Measurements from ENCODE around the gene TTC28.

The TTC28 gene

GRCh38 chr22:28051091-28051786 lies 628.4 kb downstream of the TTC28 start:
- no peaks in the 10 kb centered on the region for H3K36me3 ChIP-seq (ENCODE audit: control insufficient read depth, insufficient read depth, low read length, severe bottlenecking)
- H3K4me1 ChIP-seq (ENCODE audit: control insufficient read depth, insufficient read depth, low read length), result peaks cover 20% of the 10 kb centered on the region
- no peak overlapping the region for H3K4me3 ChIP-seq (ENCODE audit: low read length)
- no peak overlapping the region for H3K9ac ChIP-seq (ENCODE audit: low read length)
- no peak for DNase-seq (ENCODE audit: low read depth)
- no peaks in the 10 kb centered on the region for H3K9me3 ChIP-seq (ENCODE audit: control insufficient read depth, low read length)
- H3K27me3 ChIP-seq (replicated peaks; ENCODE audit: control insufficient read depth, insufficient read depth, low read length), result no peaks in the 10 kb centered on the region

GRCh38 chr22:28048529-28048928 lies 631.1 kb downstream of the TTC28 start:
- H3K9me3 ChIP-seq (ENCODE audit: control insufficient read depth, low read length), result no peaks in the 10 kb centered on the region
- no peak overlapping the region for H3K4me3 ChIP-seq (ENCODE audit: low read length)
- no peak for DNase-seq (ENCODE audit: low read depth)
- H3K27me3 ChIP-seq (replicated peaks; ENCODE audit: control insufficient read depth, insufficient read depth, low read length), result no peaks in the 10 kb centered on the region
- no peaks in the 10 kb centered on the region for H3K36me3 ChIP-seq (ENCODE audit: control insufficient read depth, insufficient read depth, low read length, severe bottlenecking)
- H3K4me1 ChIP-seq (ENCODE audit: control insufficient read depth, insufficient read depth, low read length), result peaks cover 9% of the 10 kb centered on the region
- no peak overlapping the region for H3K9ac ChIP-seq (ENCODE audit: low read length)

GRCh38 chr22:28047740-28048139 lies 631.9 kb downstream of the TTC28 start:
- Histone ChIP-seq H3K4me1 (ENCODE audit: control insufficient read depth, insufficient read depth, low read length) (peaks cover 2% of the 10 kb centered on the region), H3K4me3 (ENCODE audit: low read length) (no peak overlapping the region), H3K36me3 (ENCODE audit: control insufficient read depth, insufficient read depth, low read length, severe bottlenecking) (no peaks in the 10 kb centered on the region), H3K9me3 (ENCODE audit: control insufficient read depth, low read length) (no peaks in the 10 kb centered on the region), H3K27me3 (replicated peaks; ENCODE audit: control insufficient read depth, insufficient read depth, low read length) (no peaks in the 10 kb centered on the region), H3K9ac (ENCODE audit: low read length) (no peak overlapping the region)
- no peak for DNase-seq (ENCODE audit: low read depth)

GRCh38 chr22:28046100-28046499 lies 633.5 kb downstream of the TTC28 start:
- no peaks in the 10 kb centered on the region for H3K4me1 ChIP-seq (ENCODE audit: control insufficient read depth, insufficient read depth, low read length)
- H3K9me3 ChIP-seq (ENCODE audit: control insufficient read depth, low read length), result no peaks in the 10 kb centered on the region
- no peak for DNase-seq (ENCODE audit: low read depth)
- H3K27me3 ChIP-seq (replicated peaks; ENCODE audit: control insufficient read depth, insufficient read depth, low read length), result no peaks in the 10 kb centered on the region
- H3K36me3 ChIP-seq (ENCODE audit: control insufficient read depth, insufficient read depth, low read length, severe bottlenecking), result no peaks in the 10 kb centered on the region
- no peak overlapping the region for H3K4me3 ChIP-seq (ENCODE audit: low read length)
- H3K9ac ChIP-seq (ENCODE audit: low read length), result no peak overlapping the region

GRCh38 chr22:28044546-28045173 lies 635.0 kb downstream of the TTC28 start:
- no peak overlapping the region for H3K4me3 ChIP-seq (ENCODE audit: low read length)

GRCh38 chr22:28043266-28043665 lies 636.4 kb downstream of the TTC28 start:
- Histone ChIP-seq H3K4me1 (ENCODE audit: control insufficient read depth, insufficient read depth, low read length) (no peaks in the 10 kb centered on the region), H3K36me3 (ENCODE audit: control insufficient read depth, insufficient read depth, low read length, severe bottlenecking) (no peaks in the 10 kb centered on the region), H3K9ac (ENCODE audit: low read length) (no peak overlapping the region), H3K9me3 (ENCODE audit: control insufficient read depth, low read length) (no peaks in the 10 kb centered on the region), H3K27me3 (replicated peaks; ENCODE audit: control insufficient read depth, insufficient read depth, low read length) (no peaks in the 10 kb centered on the region), H3K4me3 (ENCODE audit: low read length) (no peak overlapping the region)
- no peak for DNase-seq (ENCODE audit: low read depth)

More at GRCh38 chr22:28044546-28045173, 635.0 kb downstream of the TTC28 start:
- no peaks in the 10 kb centered on the region for H3K4me1 ChIP-seq (ENCODE audit: control insufficient read depth, insufficient read depth, low read length)
- no peaks in the 10 kb centered on the region for H3K9me3 ChIP-seq (ENCODE audit: control insufficient read depth, low read length)
- H3K27me3 ChIP-seq (replicated peaks; ENCODE audit: control insufficient read depth, insufficient read depth, low read length), result no peaks in the 10 kb centered on the region
- H3K36me3 ChIP-seq (ENCODE audit: control insufficient read depth, insufficient read depth, low read length, severe bottlenecking), result no peaks in the 10 kb centered on the region
- no peak for DNase-seq (ENCODE audit: low read depth)
- no peak overlapping the region for H3K9ac ChIP-seq (ENCODE audit: low read length)

GRCh38 chr22:28034760-28035401 lies 644.8 kb downstream of the TTC28 start:
- DNase-seq (ENCODE audit: low read depth), result peak; percentile 53
- Histone ChIP-seq H3K9me3 (ENCODE audit: control insufficient read depth, low read length) (no peaks in the 10 kb centered on the region), H3K4me1 (ENCODE audit: control insufficient read depth, insufficient read depth, low read length) (peaks cover 15% of the 10 kb centered on the region)

GRCh38 chr22:28034145-28034759 lies 645.4 kb downstream of the TTC28 start:
- peaks cover 15% of the 10 kb centered on the region for H3K4me1 ChIP-seq (ENCODE audit: control insufficient read depth, insufficient read depth, low read length)
- H3K9me3 ChIP-seq (ENCODE audit: control insufficient read depth, low read length), result no peaks in the 10 kb centered on the region
- H3K27me3 ChIP-seq (replicated peaks; ENCODE audit: control insufficient read depth, insufficient read depth, low read length), result no peaks in the 10 kb centered on the region
- H3K9ac ChIP-seq (ENCODE audit: low read length), result no peak overlapping the region
- peaks cover 9% of the 10 kb centered on the region for H3K36me3 ChIP-seq (ENCODE audit: control insufficient read depth, insufficient read depth, low read length, severe bottlenecking)
- DNase-seq (ENCODE audit: low read depth), result no peak
- no peak overlapping the region for H3K4me3 ChIP-seq (ENCODE audit: low read length)

More at GRCh38 chr22:28034760-28035401, 644.8 kb downstream of the TTC28 start:
- H3K9ac ChIP-seq (ENCODE audit: low read length), result no peak overlapping the region
- H3K36me3 ChIP-seq (ENCODE audit: control insufficient read depth, insufficient read depth, low read length, severe bottlenecking), result peaks cover 3% of the 10 kb centered on the region
- no peaks in the 10 kb centered on the region for H3K27me3 ChIP-seq (replicated peaks; ENCODE audit: control insufficient read depth, insufficient read depth, low read length)
- H3K4me3 ChIP-seq (ENCODE audit: low read length), result no peak overlapping the region

- Histone ChIP-seq H3K4me3 (ENCODE audit: low read length) (no peak overlapping the region), H3K4me1 (ENCODE audit: control insufficient read depth, insufficient read depth, low read length) (peaks cover 20% of the 10 kb centered on the region), H3K9me3 (ENCODE audit: control insufficient read depth, low read length) (no peaks in the 10 kb centered on the region), H3K36me3 (ENCODE audit: control insufficient read depth, insufficient read depth, low read length, severe bottlenecking) (peaks cover 15% of the 10 kb centered on the region), H3K9ac (ENCODE audit: low read length) (no peak overlapping the region), H3K27me3 (replicated peaks; ENCODE audit: control insufficient read depth, insufficient read depth, low read length) (no peaks in the 10 kb centered on the region)
- no peak for DNase-seq (ENCODE audit: low read depth)
These were observed 646.8 kb downstream of the TTC28 start for GRCh38 chr22:28032861-28033260.

- no peak overlapping the region for H3K9ac ChIP-seq (ENCODE audit: low read length)
- no peaks in the 10 kb centered on the region for H3K9me3 ChIP-seq (ENCODE audit: control insufficient read depth, low read length)
- H3K27me3 ChIP-seq (replicated peaks; ENCODE audit: control insufficient read depth, insufficient read depth, low read length), result no peaks in the 10 kb centered on the region
- peaks cover 15% of the 10 kb centered on the region for H3K36me3 ChIP-seq (ENCODE audit: control insufficient read depth, insufficient read depth, low read length, severe bottlenecking)
- H3K4me3 ChIP-seq (ENCODE audit: low read length), result no peak overlapping the region
- no peak for DNase-seq (ENCODE audit: low read depth)
- peaks cover 30% of the 10 kb centered on the region for H3K4me1 ChIP-seq (ENCODE audit: control insufficient read depth, insufficient read depth, low read length)
These were observed 648.2 kb downstream of the TTC28 start for GRCh38 chr22:28031383-28031922.

- no peak for DNase-seq (ENCODE audit: low read depth)
- no peaks in the 10 kb centered on the region for H3K9me3 ChIP-seq (ENCODE audit: control insufficient read depth, low read length)
- peaks cover 29% of the 10 kb centered on the region for H3K4me1 ChIP-seq (ENCODE audit: control insufficient read depth, insufficient read depth, low read length)
- peaks cover 15% of the 10 kb centered on the region for H3K36me3 ChIP-seq (ENCODE audit: control insufficient read depth, insufficient read depth, low read length, severe bottlenecking)
- no peak overlapping the region for H3K4me3 ChIP-seq (ENCODE audit: low read length)
- no peaks in the 10 kb centered on the region for H3K27me3 ChIP-seq (replicated peaks; ENCODE audit: control insufficient read depth, insufficient read depth, low read length)
- H3K9ac ChIP-seq (ENCODE audit: low read length), result no peak overlapping the region
These were observed 649.2 kb downstream of the TTC28 start for GRCh38 chr22:28030473-28030872.
